Measurements from ENCODE around the gene PGBD2.

- no peak for TF ChIP-seq CTCF (IDR thresholded peaks at IDR 0.05)
- TF ChIP-seq POLR2A (IDR thresholded peaks at IDR 0.05), result no peak
Measured at GRCh38 chr1:248904437-248905216, 1.4 kb upstream of the PGBD2 start.
